Effector CD4-positive, alpha-beta T cell (primary cell): ENCODE data around the gene PTPRCAP.

Source experiments
- DNase-seq: peaks from one replicate; pipeline ENCODE4 v3.0.0-alpha.2; 2020

PTPRCAP gene

GRCh38 chr11:67423891-67424613 is 13.4 kb downstream of the PTPRCAP start:
- DNase-seq = no peak

GRCh38 chr11:67423466-67423865 is 14.0 kb downstream of the PTPRCAP start:
- no peak for DNase-seq

GRCh38 chr11:67422891-67423290 is 14.6 kb downstream of the PTPRCAP start:
- DNase-seq = no peak

- no peak for DNase-seq
These were observed 16.0 kb downstream of the PTPRCAP start for GRCh38 chr11:67421430-67422031.

GRCh38 chr11:67420646-67421429 is 16.6 kb downstream of the PTPRCAP start:
- DNase-seq = peak; percentile 98

- no peak for DNase-seq
These were observed 17.3 kb downstream of the PTPRCAP start for GRCh38 chr11:67420147-67420645.

GRCh38 chr11:67419325-67420049 is 18.0 kb downstream of the PTPRCAP start:
- no peak for DNase-seq

GRCh38 chr11:67418476-67419281 is 18.8 kb downstream of the PTPRCAP start:
- no peak for DNase-seq

- DNase-seq = no peak
These were observed 20.1 kb downstream of the PTPRCAP start for GRCh38 chr11:67417425-67417824.

GRCh38 chr11:67416416-67417335 is 20.8 kb downstream of the PTPRCAP start:
- peak; percentile 79 for DNase-seq

GRCh38 chr11:67415501-67416304 is 21.8 kb downstream of the PTPRCAP start, which contains the start of gene CARNS1:
CARNS1 (plus strand) TSS chr11:67415678; CDS start chr11:67416200, 522 bp downstream.
- no peak for DNase-seq

GRCh38 chr11:67413266-67413849 is 24.1 kb downstream of the PTPRCAP start:
- no peak for DNase-seq

GRCh38 chr11:67412495-67413179 is 24.8 kb downstream of the PTPRCAP start:
- no peak for DNase-seq

GRCh38 chr11:67411785-67412152 is 25.7 kb downstream of the PTPRCAP start:
- no peak for DNase-seq

GRCh38 chr11:67410984-67411784 is 26.3 kb downstream of the PTPRCAP start:
- DNase-seq = no peak

- no peak for DNase-seq
These were observed 27.1 kb downstream of the PTPRCAP start for GRCh38 chr11:67410369-67410831.

GRCh38 chr11:67409781-67410368 is 27.6 kb downstream of the PTPRCAP start:
- no peak for DNase-seq
